SK-N-SH treated with all-trans-retinoic acid at 6 μM for 48 hours (cell line): Measurements from ENCODE around the gene TRAF7.

ENCODE experiments used
- ARNTL ChIP-seq: fragments of 450-650 bp; formaldehyde crosslinking; IDR thresholded peaks from 2 replicates; pipeline ENCODE4 v1.5.0; 2020; ENCODE audit warnings: low read depth, mild to moderate bottlenecking, moderate library complexity, borderline replicate concordance
- CREB5 ChIP-seq: fragments of 250-450 bp; sonication (Bioruptor Pico); IDR thresholded peaks from 2 replicates; pipeline ENCODE4 v1.5.1; 2020; ENCODE audit warnings: low read depth, mild to moderate bottlenecking, moderate library complexity
- ESRRG ChIP-seq: fragments of 250-450 bp; sonication (Bioruptor Pico); IDR thresholded peaks from 2 replicates; pipeline ENCODE4 v1.6.1; 2021; ENCODE audit warnings: mild to moderate bottlenecking
- GLIS3 ChIP-seq: fragments of 250-450 bp; sonication (Bioruptor Pico); IDR thresholded peaks from 2 replicates; pipeline ENCODE4 v1.5.0; 2020; ENCODE audit warnings: mild to moderate bottlenecking, moderate library complexity
- PATZ1 ChIP-seq: fragments of 250-450 bp; sonication (Bioruptor Pico); IDR thresholded peaks from 2 replicates; pipeline ENCODE4 v1.8.0; 2020; ENCODE audit warnings: mild to moderate bottlenecking, moderate library complexity, borderline replicate concordance
- PPARA ChIP-seq: fragments of 250-450 bp; sonication (Bioruptor Pico); IDR thresholded peaks from 2 replicates; pipeline ENCODE4 v1.5.0; 2020; ENCODE audit warnings: mild to moderate bottlenecking, borderline replicate concordance
- SNAI2 ChIP-seq: fragments of 250-450 bp; sonication (Bioruptor Pico); IDR thresholded peaks from 2 replicates; pipeline ENCODE4 v1.5.0; 2020; ENCODE audit warnings: mild to moderate bottlenecking, moderate library complexity
- ZFP3 ChIP-seq: fragments of 250-450 bp; sonication (Bioruptor Pico); IDR thresholded peaks from 2 replicates; pipeline ENCODE4 v1.5.0; 2020; ENCODE audit warnings: mild to moderate bottlenecking, moderate library complexity
- ZNF565 ChIP-seq: fragments of 450-650 bp; formaldehyde crosslinking; conservative IDR thresholded peaks from 2 replicates; pipeline ENCODE4 v1.5.0; 2020; ENCODE audit warnings: low read depth, mild to moderate bottlenecking, moderate library complexity

DNA sequence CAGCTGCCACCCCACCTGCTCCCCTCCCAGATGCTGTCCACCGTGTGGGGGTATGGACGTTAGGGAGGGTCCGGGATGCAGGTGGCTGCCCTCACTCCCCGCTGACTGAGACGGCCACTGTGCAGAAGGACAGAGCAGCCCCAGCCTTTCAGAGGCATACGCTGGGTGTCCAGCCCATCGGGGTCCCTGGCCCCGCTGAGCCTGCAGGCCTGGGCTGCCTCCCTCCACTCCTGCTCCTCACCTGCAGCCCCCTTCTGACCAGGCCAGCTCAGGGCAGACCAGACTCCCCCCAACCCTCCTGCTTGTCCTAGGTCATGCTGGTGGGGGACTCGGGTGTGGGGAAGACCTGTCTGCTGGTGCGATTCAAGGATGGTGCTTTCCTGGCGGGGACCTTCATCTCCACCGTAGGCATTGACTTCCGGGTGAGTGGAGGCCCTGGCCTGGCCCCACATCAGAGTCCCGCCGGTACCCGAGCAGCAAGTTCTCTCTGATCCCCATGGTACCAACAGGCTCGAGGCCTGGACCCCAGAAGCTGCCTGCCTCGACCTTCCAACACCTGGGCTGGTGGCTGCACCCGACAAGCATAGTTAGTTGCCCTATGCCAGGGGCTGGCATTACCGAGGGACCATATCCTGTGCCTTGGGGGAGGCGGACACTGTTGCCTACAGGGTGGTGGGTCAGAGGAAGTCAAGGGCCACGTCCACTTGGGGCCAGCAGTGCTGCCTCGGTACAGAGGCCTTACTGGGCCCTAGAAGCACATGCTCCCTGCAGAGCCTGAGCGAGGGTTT, 5.8 kb upstream of the TRAF7 start:
- TF ChIP-seq GLIS3 (CRISPR knock-in tag): no peak
- TF ChIP-seq ARNTL (CRISPR knock-in tag): no peak
- TF ChIP-seq PATZ1: no peak
- no peak for TF ChIP-seq ESRRG
- TF ChIP-seq ZNF565: no peak
- TF ChIP-seq CREB5 (CRISPR knock-in tag): no peak
- TF ChIP-seq SNAI2: no peak
- TF ChIP-seq ZFP3 (CRISPR knock-in tag): no peak
- TF ChIP-seq PPARA (CRISPR knock-in tag): no peak
